Progenitor cell of endocrine pancreas (in vitro differentiated cells): Measurements from ENCODE around the gene OGFOD1. TPM values are rescaled to one million over a fixed set of nuclear protein-coding genes. Genes with fewer than 3 reads are reported as not detected.

Experiments
- DNase-seq: peaks from one replicate; pipeline ENCODE4 v3.0.0; 2021; ENCODE audit warnings: low spot score; ENCODE audit not compliant: unreplicated experiment
- H3K27ac Mint-ChIP-seq: 2 replicates; pipeline ENCODE4 v1.8.0; 2021; ENCODE audit warnings: mild to moderate bottlenecking, moderate library complexity, mixed read lengths
- H3K27me3 Mint-ChIP-seq: 2 replicates; pipeline ENCODE4 v1.8.0; 2021; ENCODE audit warnings: mixed read lengths
- H3K36me3 Mint-ChIP-seq: 2 replicates; pipeline ENCODE4 v1.8.0; 2022; ENCODE audit warnings: mixed read lengths; ENCODE audit not compliant: insufficient read depth
- H3K4me1 Mint-ChIP-seq: 2 replicates; pipeline ENCODE4 v1.8.0; 2021; ENCODE audit warnings: low read depth, mixed read lengths
- H3K4me3 Mint-ChIP-seq: 2 replicates; pipeline ENCODE4 v1.8.0; 2021; ENCODE audit warnings: low read depth, mild to moderate bottlenecking, moderate library complexity, mixed read lengths
- H3K9me3 Mint-ChIP-seq: 2 replicates; pipeline ENCODE4 v1.8.0; 2021; ENCODE audit warnings: low read depth, mixed read lengths
- total RNA-seq: library from RNA; stranded (reverse); gene quantifications from 2 replicates; pipeline ENCODE4 v1.2.1, GENCODE V29; 2021
- TF ChIP-seq, protein P1 (sequence below): fragments of 200-600 bp; sonication (generic); IDR thresholded peaks from one replicate; pipeline ENCODE4 v1.5.0; 2021; ENCODE audit warnings: antibody characterized with exemption, mild to moderate bottlenecking; ENCODE audit not compliant: unreplicated experiment

OGFOD1 gene
- total RNA-seq, 1 donor from 2014 or later = 32.0 TPM

DNA sequence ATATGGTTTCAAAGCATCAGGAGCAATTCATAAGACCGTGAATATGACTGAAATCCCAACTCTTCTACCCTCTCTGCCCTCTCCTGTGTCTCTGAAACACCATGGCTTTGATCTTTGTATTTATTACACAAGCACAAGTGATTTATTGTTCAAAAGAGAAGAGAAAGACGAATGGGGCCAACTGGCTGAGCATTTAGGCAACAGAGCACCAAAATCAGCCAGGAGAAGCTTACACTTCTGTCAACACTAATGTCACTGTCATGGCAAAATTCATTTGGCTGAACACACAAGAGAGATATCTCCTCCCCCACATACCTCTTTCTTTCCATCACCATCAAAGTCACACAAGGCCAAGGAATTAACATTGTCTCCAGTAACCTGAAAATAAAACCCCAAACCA lies 59.2 kb downstream of the OGFOD1 start:
- TF ChIP-seq, protein P1, sequence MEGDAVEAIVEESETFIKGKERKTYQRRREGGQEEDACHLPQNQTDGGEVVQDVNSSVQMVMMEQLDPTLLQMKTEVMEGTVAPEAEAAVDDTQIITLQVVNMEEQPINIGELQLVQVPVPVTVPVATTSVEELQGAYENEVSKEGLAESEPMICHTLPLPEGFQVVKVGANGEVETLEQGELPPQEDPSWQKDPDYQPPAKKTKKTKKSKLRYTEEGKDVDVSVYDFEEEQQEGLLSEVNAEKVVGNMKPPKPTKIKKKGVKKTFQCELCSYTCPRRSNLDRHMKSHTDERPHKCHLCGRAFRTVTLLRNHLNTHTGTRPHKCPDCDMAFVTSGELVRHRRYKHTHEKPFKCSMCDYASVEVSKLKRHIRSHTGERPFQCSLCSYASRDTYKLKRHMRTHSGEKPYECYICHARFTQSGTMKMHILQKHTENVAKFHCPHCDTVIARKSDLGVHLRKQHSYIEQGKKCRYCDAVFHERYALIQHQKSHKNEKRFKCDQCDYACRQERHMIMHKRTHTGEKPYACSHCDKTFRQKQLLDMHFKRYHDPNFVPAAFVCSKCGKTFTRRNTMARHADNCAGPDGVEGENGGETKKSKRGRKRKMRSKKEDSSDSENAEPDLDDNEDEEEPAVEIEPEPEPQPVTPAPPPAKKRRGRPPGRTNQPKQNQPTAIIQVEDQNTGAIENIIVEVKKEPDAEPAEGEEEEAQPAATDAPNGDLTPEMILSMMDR = no peak
- H3K27me3 Mint-ChIP-seq = no peaks in the 10 kb centered on the region
- H3K4me3 Mint-ChIP-seq = no peak overlapping the region
- peaks cover 20% of the 10 kb centered on the region for H3K36me3 Mint-ChIP-seq
- no peaks in the 10 kb centered on the region for H3K4me1 Mint-ChIP-seq
- H3K9me3 Mint-ChIP-seq = no peaks in the 10 kb centered on the region
- no peak for DNase-seq
- no peak overlapping the region for H3K27ac Mint-ChIP-seq

DNA sequence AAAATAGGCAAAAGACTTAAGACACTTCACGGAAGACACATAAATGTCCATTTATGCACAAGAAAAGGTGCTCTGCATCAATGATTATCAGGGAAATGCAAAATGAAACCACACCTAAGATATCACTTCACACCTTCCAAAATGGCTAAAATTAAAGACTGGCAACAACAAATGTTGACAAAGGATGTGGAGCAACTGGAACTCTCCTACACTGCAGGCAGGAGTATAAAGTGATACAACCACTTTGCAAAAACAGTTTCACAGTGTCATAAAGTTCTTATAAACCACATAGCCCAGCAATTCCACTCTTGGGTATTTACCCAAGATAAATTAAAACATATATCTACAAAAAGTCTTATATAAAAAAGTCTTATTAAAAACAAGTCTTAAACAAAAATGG lies 60.7 kb downstream of the OGFOD1 start:
- Mint-ChIP-seq H3K36me3 (peaks cover 16% of the 10 kb centered on the region), H3K9me3 (no peaks in the 10 kb centered on the region), H3K4me3 (no peak overlapping the region), H3K27me3 (no peaks in the 10 kb centered on the region), H3K27ac (no peak overlapping the region), H3K4me1 (peaks cover 1% of the 10 kb centered on the region)
- TF ChIP-seq, protein P1 = no peak
- DNase-seq = no peak

DNA sequence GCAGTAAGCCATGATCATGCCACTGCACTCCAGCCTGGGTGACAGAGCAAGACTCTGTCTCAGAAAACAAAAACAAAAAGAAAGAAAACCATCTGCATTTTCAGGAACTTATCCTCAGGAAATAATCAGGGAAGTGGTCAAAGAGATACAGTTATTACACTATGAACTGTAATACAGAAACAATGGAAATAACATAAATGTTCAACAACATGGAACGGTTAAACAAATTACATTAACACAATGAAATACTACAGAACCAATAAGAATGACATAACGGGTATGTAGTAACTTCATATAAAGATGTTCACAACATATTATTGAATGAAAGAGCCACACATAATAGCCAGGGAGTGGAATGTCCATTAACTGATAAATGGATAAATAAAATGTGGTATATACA lies 61.7 kb downstream of the OGFOD1 start:
- no peak overlapping the region for H3K4me3 Mint-ChIP-seq
- H3K9me3 Mint-ChIP-seq = no peaks in the 10 kb centered on the region
- TF ChIP-seq, protein P1 = no peak
- H3K4me1 Mint-ChIP-seq = peaks cover 1% of the 10 kb centered on the region
- no peak for DNase-seq
- H3K27me3 Mint-ChIP-seq = no peaks in the 10 kb centered on the region
- no peak overlapping the region for H3K27ac Mint-ChIP-seq
- peaks cover 11% of the 10 kb centered on the region for H3K36me3 Mint-ChIP-seq

DNA sequence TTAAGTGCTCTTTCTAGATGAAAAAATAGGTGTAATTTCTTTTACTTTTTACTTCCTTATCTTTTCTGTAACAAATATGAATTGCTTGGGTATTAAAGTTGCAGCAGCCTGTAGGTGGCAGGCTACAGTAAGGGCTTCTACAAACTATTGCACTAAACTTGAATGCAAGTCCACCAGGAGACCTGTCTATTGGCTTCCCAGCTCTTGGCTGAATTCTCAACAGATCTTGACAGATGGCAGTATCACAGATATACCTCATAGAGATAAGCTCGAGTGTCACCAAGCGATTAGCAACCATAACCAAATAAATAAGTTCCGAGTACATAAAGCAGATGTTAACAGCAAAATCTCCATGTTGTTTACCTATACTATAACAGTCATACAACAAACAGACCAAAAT lies 62.6 kb downstream of the OGFOD1 start:
- TF ChIP-seq, protein P1 = peak; percentile 51

DNA sequence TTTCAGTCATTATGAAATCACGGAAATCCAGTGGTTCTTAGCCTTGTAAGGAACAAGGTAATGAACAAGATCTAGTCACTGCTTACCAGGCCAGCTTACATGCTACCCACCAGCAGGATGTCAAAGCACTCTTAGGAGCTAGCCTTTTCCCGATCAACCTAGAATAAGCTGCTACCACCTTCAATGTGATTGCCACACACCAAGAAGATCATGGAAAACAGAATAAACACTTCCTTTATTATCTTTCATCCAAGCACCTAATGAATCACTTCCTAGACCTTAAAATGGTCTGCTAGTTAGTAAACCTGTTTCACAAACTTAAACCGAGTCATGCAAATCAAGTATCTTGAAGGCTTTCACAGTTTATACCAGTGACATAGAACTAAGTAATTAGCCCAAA lies 63.5 kb downstream of the OGFOD1 start:
- Mint-ChIP-seq H3K27me3 (no peaks in the 10 kb centered on the region), H3K36me3 (peaks cover 9% of the 10 kb centered on the region), H3K4me1 (peaks cover 3% of the 10 kb centered on the region), H3K27ac (no peak overlapping the region), H3K4me3 (no peak overlapping the region), H3K9me3 (no peaks in the 10 kb centered on the region)
- DNase-seq = no peak
- TF ChIP-seq, protein P1 = no peak

More for the DNA sequence above, 62.6 kb downstream of the OGFOD1 start:
- DNase-seq = no peak
- Mint-ChIP-seq H3K9me3 (no peaks in the 10 kb centered on the region), H3K27ac (no peak overlapping the region), H3K27me3 (no peaks in the 10 kb centered on the region), H3K4me1 (peaks cover 3% of the 10 kb centered on the region), H3K4me3 (no peak overlapping the region), H3K36me3 (peaks cover 11% of the 10 kb centered on the region)
